Endodermal cell (in vitro differentiated cells): ENCODE results near the gene PRDM2. TPM values are rescaled to one million over a fixed set of nuclear protein-coding genes. Genes with fewer than 3 reads are reported as not detected.
"Not testable (repeated sequence)": the region's sequence is repeated elsewhere in the genome, so short reads cannot be mapped to it uniquely, and the experiment has no call there.

Experiments
- DNase-seq: peaks from one replicate; pipeline ENCODE4 v3.0.0-alpha.2; 2017
- H3K27ac ChIP-seq: 2 replicates; pipeline ENCODE4 v1.5.1; 2013; ENCODE audit warnings: mild to moderate bottlenecking, low read depth, low read length, moderate library complexity
- H3K27me3 ChIP-seq: 2 replicates; pipeline ENCODE4 v1.6.1; 2013; ENCODE audit warnings: mild to moderate bottlenecking, low read length, moderate library complexity; ENCODE audit not compliant: insufficient read depth, control insufficient read depth, poor library complexity, severe bottlenecking
- H3K36me3 ChIP-seq: 2 replicates; pipeline ENCODE4 v1.7.0; 2013; ENCODE audit warnings: mild to moderate bottlenecking, low read length, moderate library complexity; ENCODE audit not compliant: control insufficient read depth, insufficient read depth
- H3K4me1 ChIP-seq: one replicate; pipeline ENCODE4 v1.7.0; 2013; ENCODE audit warnings: low read length; ENCODE audit not compliant: control insufficient read depth, insufficient read depth
- H3K4me3 ChIP-seq: 2 replicates; pipeline ENCODE4 v1.5.1; 2013; ENCODE audit warnings: mild to moderate bottlenecking, low read length, moderate library complexity
- H3K9ac ChIP-seq: 2 replicates; pipeline ENCODE4 v1.6.1; 2013; ENCODE audit warnings: mild to moderate bottlenecking, low read length, moderate library complexity; ENCODE audit not compliant: poor library complexity, severe bottlenecking; ENCODE audit errors: extremely low read depth
- H3K9me3 ChIP-seq: 2 replicates; pipeline ENCODE4 v1.6.1; 2013; ENCODE audit warnings: mild to moderate bottlenecking, low read length, moderate library complexity; ENCODE audit not compliant: control insufficient read depth
- H3K27ac Mint-ChIP-seq: 2 replicates; pipeline ENCODE4 v1.8.0; 2020; ENCODE audit warnings: mixed read lengths
- H3K27me3 Mint-ChIP-seq: 2 replicates; pipeline ENCODE4 v1.8.0; 2021; ENCODE audit warnings: mild to moderate bottlenecking, mixed read lengths; ENCODE audit not compliant: insufficient read depth
- H3K36me3 Mint-ChIP-seq: 2 replicates; pipeline ENCODE4 v1.8.0; 2020; ENCODE audit warnings: low read depth, mixed read lengths
- H3K4me1 Mint-ChIP-seq: 2 replicates; pipeline ENCODE4 v1.8.0; 2020; ENCODE audit warnings: mixed read lengths
- H3K4me3 Mint-ChIP-seq: 2 replicates; pipeline ENCODE4 v1.8.0; 2020; ENCODE audit warnings: mild to moderate bottlenecking, moderate library complexity, mixed read lengths
- H3K9me3 Mint-ChIP-seq: 2 replicates; pipeline ENCODE4 v1.8.0; 2020; ENCODE audit warnings: mild to moderate bottlenecking, mixed read lengths
- CTCF ChIP-seq: fragments of 200-600 bp; sonication (generic); conservative IDR thresholded peaks from 2 replicates; pipeline ENCODE4 v1.5.0; 2021; ENCODE audit warnings: antibody characterized with exemption, mild to moderate bottlenecking
- WGBS, 2 experiments: methylation state at CpG; one replicate each; pipeline versions ENCODE4 v1.1.5 to v1.1.7; 2013; ENCODE audit warnings: missing lambda C conversion rate in 2 of 2, mixed read lengths in 1 of 2; ENCODE audit not compliant: insufficient coverage in 1 of 2, insufficient read length in 1 of 2; 5-methylcytosine and 5-hydroxymethylcytosine counted together
- total RNA-seq, 2 donors: library from RNA; stranded (reverse); fragmentation: NEBNext Ultra II Directional in 1 of 2; extraction: Animal tissue kit (Norgen Biotek cat#: 25700) in 1 of 2; gene quantifications; 2 replicates in 1 of 2; 3 replicates in 1 of 2; pipeline ENCODE4 v1.2.1, GENCODE V29; 2021

The PRDM2 gene
- total RNA-seq, 2 donors from 2014 or later = 29.4 to 35.4 TPM

GRCh38 chr1:13683206-13683605 lies 16.8 kb upstream of the PRDM2 start:
- H3K27ac ChIP-seq = no peak overlapping the region
- H3K4me1 Mint-ChIP-seq = no peaks in the 10 kb centered on the region
- no peaks in the 10 kb centered on the region for H3K4me1 ChIP-seq
- H3K27ac Mint-ChIP-seq = no peak overlapping the region
- no peak overlapping the region for H3K9ac ChIP-seq
- H3K36me3 Mint-ChIP-seq = no peaks in the 10 kb centered on the region
- no peak for TF ChIP-seq CTCF
- H3K27me3 ChIP-seq = peaks cover 12% of the 10 kb centered on the region
- H3K4me3 ChIP-seq = no peak overlapping the region
- H3K27me3 Mint-ChIP-seq = peaks cover 21% of the 10 kb centered on the region
- H3K4me3 Mint-ChIP-seq = no peak overlapping the region
- no peaks in the 10 kb centered on the region for H3K9me3 Mint-ChIP-seq
- no peak for DNase-seq
- no peaks in the 10 kb centered on the region for H3K36me3 ChIP-seq
- WGBS, 2 experiments = 90 to 94% methylated on average over 5 to 7 of the region's 7 CpGs
- no peaks in the 10 kb centered on the region for H3K9me3 ChIP-seq

GRCh38 chr1:13687151-13687715 lies 12.8 kb upstream of the PRDM2 start:
- DNase-seq = no peak
- Histone ChIP-seq H3K9ac (no peak overlapping the region), H3K27ac (no peak overlapping the region)

GRCh38 chr1:13693094-13693493 lies 6.9 kb upstream of the PRDM2 start:
- 86 to 93% methylated on average over 3 to 6 of the region's 6 CpGs for WGBS, 2 experiments
- H3K27me3 Mint-ChIP-seq = peaks cover 51% of the 10 kb centered on the region
- H3K4me3 Mint-ChIP-seq, H3K9me3 Mint-ChIP-seq, H3K4me3 ChIP-seq, H3K36me3 ChIP-seq, H3K27ac ChIP-seq, H3K27ac Mint-ChIP-seq, H3K9ac ChIP-seq, H3K4me1 ChIP-seq, H3K9me3 ChIP-seq, H3K36me3 Mint-ChIP-seq, DNase-seq, H3K4me1 Mint-ChIP-seq: not testable (repeated sequence)
- H3K27me3 ChIP-seq = peaks cover 30% of the 10 kb centered on the region

More at GRCh38 chr1:13687151-13687715, 12.8 kb upstream of the PRDM2 start:
- Mint-ChIP-seq H3K4me3 (no peak overlapping the region), H3K27me3 (peaks cover 18% of the 10 kb centered on the region), H3K36me3 (no peaks in the 10 kb centered on the region), H3K9me3 (no peaks in the 10 kb centered on the region), H3K27ac (no peak overlapping the region), H3K4me1 (no peaks in the 10 kb centered on the region)
- 82 to 93% methylated on average over 2 to 5 of the region's 6 CpGs for WGBS, 2 experiments
- Histone ChIP-seq H3K36me3 (no peaks in the 10 kb centered on the region), H3K9me3 (no peaks in the 10 kb centered on the region), H3K4me3 (no peak overlapping the region), H3K27me3 (peaks cover 15% of the 10 kb centered on the region), H3K4me1 (no peaks in the 10 kb centered on the region)
- TF ChIP-seq CTCF = no peak
